ENCODE data around the gene TMEM184C.

The TMEM184C gene

GRCh38 chr4:147717878-147718277 lies 100.7 kb downstream of the TMEM184C start:
- H3K4me3 ChIP-seq (ENCODE audit: low read depth, low read length): no peak overlapping the region
- no peak for TF ChIP-seq CTCF (IDR thresholded peaks at IDR 0.05; ENCODE audit: low read depth, low read length)
